ENCODE data around the gene FAM53A.

Gene FAM53A

DNA sequence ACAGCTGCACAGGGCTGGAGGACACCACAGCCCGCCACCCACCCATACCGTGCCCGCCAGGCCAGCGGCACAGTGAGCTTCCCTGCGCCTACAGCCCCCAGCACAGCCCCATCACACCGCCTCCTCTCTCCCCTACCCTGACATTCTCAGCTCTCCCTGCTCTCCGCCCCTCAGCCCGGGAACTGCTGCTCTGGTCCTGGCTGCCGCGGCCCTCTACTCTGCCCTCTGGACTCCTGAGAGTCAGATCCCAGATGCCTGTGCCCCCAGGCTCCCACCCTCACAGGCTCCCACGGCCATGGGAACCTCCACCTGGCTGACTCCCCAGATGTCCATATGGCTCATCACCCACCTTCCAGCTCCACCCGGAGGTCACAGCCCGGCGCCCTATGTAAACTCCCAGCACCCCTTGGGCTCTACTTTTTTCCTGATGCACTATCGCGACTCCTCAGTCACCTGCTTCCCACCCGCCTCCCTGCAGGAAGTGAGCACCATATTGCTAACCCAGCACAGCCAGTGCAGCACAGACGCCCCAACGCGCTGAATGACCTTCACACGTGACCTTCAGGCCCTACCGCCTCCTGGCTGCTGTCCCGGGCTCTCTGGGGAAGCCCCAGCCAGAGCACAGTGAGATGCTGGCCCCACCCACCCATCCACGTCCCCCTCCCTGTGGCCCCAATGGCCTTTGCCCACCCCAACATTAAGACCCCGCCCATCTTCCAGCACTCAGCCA, 23.0 kb downstream of the FAM53A start:
- no peak for DNase-seq (ENCODE audit: low read depth in 1 of 2, low spot score in 1 of 2)

DNA sequence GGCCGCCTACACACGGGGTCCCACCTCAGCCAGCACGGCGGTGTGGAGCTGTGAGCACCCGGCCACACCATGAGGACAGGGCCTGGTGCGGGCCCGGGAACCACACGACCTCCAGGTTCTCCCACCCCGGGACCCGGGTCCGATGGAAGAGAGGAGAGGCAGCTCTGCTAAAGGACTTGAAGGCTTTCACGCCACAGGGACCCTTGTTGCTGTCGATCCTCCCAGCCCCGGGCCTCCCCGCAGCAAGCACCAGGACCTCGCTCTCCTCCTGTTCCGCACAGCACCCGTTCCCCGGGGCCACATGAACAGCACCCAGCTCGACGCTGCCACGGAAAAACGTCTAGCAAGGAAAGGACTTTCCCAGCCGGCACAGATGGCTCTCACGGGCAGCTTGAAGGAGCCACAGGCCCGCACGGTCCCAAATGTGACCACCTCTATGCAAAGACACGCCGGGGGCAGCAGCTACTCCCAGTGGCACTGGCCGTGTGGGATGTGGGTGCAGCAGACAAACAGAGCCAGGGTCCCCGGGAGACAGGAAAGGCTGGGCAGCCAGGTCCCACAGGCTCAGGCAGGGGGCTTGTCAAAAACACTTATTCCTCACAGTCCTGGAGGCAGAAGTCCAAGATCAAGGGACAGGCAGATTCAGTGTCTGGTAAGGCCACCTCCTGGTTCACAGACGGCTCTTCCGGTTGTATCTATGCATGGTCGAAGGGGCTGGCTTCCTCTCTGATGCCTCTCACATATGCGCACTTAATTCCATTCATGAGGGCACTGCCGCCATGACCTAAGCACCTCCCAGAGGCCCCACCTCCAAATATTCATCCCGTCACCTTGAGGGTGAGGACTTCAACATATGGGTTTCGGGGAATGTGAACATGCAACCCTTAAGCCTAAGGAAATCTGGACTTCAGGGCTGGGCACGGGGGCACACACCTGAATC, 24.7 kb downstream of the FAM53A start:
- DNase-seq (ENCODE audit: low read depth in 1 of 2, low spot score in 1 of 2), result no peak

DNA sequence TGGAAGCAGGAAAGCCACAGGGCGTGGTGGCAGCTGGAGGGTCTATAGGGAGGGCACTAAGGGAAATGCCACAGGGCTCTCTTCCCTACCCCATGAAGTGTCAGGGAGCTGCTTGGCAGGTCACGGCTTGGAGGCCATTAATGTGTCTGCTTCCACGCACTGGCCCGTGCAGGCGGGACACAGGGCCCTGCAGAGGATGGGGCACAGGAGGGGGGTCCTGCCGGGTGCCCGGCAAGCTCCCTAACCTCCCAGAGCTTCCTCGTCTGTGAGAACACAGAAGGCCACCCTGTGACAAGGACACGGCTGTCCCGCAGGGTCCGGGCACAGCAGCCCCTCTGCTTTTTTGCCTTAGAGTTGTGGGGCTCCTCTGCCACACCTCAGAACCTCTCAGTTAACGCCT, 25.5 kb downstream of the FAM53A start:
- DNase-seq (ENCODE audit: low read depth in 1 of 2, low spot score in 1 of 2), result no peak

DNA sequence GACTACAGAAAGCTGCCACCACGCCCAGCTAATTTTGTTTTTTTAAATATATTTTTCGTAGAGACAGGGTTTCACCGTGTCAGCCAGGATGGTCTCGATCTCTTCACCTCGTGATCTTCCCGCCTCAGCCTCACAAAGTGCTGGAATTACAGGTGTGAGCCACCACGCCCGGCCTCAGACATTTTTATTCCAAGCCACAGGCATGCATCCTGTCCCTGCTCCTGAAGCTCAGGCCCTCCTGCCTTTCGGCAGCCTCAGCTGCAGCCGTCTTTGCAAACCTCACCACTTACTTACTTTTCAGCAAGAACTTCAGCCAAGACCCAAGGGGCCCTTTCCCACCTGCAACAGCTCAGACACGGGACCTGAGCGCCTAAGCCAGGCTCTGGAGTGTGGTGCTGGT, 26.0 kb downstream of the FAM53A start:
- DNase-seq (ENCODE audit: low read depth in 1 of 2, low spot score in 1 of 2), result no peak

DNA sequence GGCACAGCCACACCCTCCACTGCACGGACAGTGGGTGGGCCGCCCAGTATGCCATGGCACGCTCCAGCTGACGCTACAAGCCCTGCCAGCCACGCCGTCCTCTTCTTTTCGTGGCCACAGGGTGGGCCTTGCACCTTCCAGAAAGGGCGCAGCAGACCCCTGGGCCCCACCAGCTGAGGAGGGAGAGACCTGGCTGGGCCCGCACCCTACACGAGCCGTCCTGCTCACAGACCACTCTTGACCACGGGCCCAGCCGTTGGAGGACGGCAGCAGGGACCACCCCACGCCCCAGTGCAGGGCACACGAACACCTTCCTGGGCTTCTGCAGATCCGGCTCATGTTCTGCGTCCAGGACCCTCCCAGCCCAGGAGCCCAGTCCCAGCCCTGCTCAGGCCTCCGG, 27.1 kb downstream of the FAM53A start:
- DNase-seq (ENCODE audit: low read depth in 1 of 2, low spot score in 1 of 2), result no peak

DNA sequence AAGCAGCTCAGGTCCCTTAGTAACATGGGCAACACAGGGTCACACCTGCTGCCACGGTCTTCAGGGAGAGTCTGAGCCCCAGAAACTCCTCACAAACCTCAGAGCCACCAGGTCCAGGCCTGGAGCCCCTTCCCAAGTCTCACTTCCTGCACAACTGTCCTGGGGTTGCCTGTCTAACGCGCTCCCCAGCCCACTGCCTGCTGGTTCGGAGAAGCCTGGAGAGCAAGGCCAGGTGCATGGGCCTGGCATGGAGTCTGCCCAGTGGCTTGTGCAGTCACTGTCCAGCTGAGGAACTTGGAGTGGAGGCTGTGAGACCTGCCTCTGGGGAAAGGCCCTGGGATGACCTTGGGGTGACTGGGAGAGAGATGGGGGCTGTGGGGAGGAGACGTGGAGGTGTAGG, 28.0 kb downstream of the FAM53A start:
- DNase-seq (ENCODE audit: low read depth in 1 of 2, low spot score in 1 of 2), result no peak

DNA sequence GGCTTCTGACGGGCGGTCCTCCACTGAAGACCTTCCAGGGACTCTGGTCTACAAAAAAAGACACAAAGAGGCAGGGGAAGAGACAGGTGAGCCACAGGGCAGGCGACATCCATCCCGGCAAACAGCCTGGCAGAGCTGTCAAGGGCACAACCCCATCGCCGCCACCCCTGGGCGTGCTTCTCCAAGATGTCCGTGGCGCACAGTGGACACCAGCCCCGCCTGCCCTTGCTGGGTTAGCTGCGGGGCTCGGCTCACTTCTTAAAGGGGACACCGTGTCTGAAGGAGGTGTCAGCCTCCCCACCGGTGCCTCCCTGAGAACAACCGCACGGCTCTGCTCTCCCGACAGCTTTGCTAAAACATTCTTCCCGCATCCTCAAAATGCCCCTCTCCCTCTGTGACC, 28.4 kb downstream of the FAM53A start:
- no peak for DNase-seq (ENCODE audit: low read depth in 1 of 2, low spot score in 1 of 2)

DNA sequence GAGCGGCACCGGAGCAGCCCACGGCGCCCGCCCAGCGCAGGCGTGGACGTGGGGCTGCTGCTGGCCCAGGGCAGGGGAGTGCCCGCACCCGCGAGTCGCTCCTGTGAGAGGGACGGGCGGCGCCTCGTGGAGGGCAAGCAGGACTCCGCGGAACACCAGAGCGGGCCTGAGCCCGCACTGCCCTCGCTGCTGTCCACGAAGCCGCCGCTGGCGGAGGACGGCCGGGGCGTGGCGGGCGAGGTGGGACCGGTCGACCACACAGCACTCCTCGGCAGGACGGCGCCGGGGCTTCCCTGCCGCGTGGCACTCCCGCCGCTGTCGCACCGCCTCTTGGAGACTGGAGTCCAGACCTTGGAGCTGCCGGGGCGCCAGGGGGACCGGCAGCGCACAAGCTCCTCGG, 29.0 kb downstream of the FAM53A start:
- no peak for DNase-seq (ENCODE audit: low read depth in 1 of 2, low spot score in 1 of 2)

DNA sequence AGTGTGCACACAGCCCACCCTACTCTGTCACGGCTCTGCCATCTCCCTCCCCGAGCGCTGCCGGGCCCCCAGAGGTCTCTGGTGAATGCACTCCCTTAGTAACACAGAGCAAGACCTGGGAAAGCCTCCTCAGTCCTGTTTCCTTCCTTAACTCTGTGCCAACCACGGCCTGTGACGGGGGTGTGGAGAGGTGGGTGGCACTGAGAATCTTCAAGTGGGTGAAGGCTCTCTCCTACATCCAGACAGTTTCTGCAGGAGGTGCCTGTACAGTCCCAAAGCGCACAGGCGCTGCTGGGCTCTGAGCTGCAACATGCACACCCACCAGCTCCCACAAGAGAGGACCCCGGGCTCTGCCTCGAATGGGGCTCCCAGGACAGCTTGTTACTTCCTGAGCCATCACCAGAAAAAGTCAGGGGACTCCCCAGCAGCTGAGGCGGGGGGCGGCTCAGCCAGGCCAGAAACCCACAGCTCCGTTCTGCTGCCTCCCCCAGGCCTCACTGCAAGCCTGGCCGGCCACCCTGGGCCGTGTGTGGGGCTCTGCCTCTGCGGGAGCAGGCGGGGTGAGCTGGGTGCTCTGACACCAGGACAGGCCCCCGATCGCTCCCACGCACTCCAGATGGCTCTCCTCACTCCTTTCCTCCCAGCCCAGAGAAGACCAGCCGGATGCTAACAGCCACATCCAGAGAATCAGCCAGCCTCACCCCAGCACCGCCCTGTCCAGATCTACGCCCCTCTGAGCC, 29.7 kb downstream of the FAM53A start:
- DNase-seq (ENCODE audit: low read depth in 1 of 2, low spot score in 1 of 2), result no peak

DNA sequence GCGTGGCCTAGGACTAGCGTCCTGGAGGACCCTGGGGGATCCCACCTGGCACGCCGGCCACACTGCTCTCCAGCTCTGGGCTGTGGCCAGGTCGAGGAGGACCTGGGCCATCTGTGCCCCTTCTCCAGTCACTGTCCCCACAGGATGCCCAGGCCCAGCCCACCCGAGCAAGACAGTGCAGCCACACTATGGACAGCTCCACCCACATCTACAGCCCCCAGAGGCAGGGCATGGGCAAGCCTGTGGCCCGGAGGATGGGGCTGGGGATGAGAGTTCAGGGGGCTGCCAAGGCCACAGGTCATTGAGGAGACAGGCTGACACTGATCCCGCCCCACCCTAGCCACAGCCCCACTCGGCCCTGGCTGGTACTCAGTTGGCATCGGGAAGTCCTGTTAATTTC, 30.3 kb downstream of the FAM53A start:
- no peak for DNase-seq (ENCODE audit: low read depth in 1 of 2, low spot score in 1 of 2)

DNA sequence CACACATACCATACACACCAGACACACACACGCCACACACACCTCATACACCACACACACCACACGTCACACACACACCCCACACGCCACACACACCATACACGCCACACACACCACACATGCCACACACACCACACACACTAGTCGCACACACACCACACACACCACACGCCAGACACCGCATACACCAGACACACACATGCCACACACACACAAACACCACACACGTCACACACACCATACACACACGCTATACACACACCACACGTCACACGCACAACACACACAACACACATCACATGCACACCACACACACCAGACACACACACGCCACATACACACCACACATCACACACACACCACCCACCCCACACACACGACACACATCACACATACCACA, 32.0 kb downstream of the FAM53A start:
- DNase-seq (ENCODE audit: low read depth in 1 of 2, low spot score in 1 of 2), result no peak

DNA sequence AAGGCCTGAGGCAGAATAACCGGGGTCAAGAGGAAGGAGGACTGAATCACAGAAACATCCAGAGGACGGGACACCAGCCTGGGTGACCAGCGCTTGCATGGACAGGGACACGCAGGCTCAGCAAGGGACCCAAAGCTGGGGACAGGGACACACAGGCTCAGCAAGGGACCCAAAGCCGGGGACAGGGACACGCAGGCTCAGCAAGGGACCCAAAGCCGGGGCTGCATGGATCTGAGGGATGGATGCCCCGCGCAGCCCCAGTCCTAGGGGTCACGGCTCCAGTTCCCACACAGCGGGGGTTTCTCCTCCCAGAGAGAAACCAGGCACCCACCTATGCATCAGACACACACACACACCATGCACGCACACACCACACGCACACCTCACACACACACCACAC, 32.5 kb downstream of the FAM53A start:
- no peak for DNase-seq (ENCODE audit: low read depth in 1 of 2, low spot score in 1 of 2)

DNA sequence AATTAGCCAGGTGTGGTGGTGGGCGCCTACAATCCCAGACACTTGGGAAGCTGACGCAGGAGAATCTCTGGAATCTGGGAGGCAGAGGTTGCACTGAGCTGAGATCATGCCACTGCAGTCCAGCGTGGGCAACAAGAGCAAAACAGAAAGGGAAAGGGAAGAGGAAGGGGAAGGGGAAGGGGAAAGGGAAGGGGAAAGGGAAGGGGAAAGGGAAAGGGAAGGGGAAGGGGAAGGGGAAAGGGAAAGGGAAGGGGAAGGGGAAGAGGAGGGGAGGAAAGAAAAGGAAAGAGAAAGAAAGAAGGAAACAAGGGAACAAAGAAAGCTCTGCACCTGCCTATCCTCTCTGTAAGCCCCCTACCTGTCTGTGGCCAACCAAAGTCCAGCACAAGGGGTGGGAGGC, 35.2 kb downstream of the FAM53A start:
- no peak for DNase-seq (ENCODE audit: low read depth in 1 of 2, low spot score in 1 of 2)

DNA sequence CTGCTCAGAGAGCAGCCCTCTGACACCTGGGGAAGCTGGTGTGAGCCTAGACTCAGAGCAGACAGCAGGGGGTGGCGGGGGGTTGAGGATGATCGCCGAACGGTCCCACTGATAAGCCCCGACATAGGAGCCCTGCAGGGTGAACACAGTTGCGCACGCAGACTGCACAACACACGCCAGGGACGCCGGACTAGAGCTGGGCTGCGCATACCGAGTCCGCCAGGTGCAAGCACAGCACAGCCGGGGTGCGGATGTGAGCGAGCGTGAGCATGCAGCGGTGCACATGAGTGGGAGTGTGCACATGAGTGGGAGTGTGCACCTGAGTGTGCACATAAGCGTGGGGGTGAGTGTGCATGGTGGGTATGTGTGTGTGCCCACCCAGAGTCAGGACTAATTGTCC, 36.7 kb downstream of the FAM53A start:
- no peak for DNase-seq (ENCODE audit: low read depth in 1 of 2, low spot score in 1 of 2)

DNA sequence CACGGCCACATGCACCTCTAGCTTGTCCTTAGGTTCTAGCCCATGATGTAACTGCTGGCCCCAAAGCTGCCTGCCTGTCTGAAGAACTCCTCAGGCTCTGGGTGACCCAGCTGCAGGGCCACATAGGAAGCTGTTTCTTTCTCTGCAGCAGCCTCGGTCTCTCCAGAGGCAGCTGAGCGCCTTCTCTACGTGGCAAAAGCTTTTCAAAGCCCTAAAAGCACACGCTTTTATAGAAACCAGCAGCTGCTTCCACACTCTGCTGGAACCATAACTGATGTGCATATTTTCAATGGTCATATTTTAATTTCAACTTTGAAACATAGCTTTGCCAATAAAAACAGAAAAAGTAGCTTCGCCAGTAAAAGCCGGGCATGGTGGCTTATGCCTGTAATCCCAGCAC, 37.4 kb downstream of the FAM53A start:
- DNase-seq (ENCODE audit: low read depth in 1 of 2, low spot score in 1 of 2), result no peak

DNA sequence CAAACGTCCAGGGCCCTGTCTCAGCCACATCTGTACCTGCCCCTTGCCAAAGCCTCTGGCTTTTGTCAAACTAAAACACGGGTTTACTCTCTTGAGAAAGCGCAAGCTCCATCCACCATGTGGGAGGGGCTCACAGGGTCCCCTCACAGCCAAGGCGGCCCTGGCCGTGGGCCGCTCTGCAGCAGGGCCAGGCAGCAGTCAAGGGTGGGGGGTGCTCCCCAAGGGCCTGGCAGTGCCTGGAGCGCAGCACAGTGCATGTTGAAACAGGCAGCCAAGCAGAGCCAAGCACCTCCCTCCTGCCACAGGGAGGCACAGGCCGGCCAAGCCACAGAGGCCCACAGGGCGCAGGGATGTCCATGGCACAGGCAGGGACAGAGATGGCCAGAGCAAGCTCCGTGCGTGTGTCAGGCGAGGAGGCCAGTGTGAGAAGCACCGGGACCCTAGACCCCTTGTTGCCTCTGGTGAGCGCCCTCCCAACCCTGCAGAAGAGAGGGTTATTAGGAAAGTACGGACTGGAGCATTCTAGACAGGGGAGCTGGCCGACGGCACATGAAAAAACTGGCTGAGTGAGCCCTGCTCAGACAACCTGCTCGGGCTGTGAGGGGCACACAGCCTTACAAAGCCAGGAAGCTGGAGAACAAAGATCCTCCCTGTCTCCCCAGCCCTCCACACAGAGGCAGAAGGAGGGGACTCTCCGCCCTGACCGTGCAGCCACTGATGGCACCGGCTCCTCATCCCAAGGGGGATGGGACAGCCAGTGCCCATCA, 39.0 kb downstream of the FAM53A start:
- no peak for DNase-seq (ENCODE audit: low read depth in 1 of 2, low spot score in 1 of 2)

DNA sequence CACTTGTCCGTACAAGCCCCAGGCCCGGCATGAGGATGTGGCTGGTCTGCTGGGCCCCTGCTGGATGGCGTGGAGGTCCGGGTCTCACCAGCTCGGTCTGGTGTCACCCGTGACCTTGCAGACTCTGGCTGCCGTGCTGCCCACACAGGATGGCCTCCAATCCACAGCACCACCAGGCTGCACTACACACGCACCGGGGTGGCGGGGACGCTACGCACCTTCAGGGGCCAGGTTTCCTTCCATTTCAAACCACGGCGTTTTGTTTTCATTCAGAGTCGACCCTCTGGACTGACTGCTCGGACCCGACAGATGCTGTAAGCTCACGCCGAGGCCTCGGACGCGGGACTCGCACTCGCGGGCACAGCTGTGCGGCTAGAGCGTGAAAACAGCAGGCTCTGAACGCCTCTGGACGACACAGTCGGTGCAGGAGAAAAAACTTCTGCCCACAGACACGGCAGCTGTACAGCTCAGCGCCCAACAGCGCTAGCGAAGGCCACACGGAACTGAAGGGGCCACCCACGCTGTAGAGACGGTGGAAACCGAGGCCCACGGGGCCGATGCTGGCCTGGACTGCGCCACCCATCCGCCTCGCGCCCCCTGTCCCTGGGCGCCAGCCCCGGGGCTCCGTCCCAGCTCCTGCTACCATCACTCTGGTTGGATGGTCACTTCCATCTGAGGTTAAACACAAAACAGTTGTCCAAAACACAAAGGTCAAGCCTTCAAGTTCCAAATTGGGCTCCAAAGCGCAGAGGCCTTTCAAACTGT, 40.0 kb downstream of the FAM53A start:
- DNase-seq (ENCODE audit: low read depth in 1 of 2, low spot score in 1 of 2), result no peak

DNA sequence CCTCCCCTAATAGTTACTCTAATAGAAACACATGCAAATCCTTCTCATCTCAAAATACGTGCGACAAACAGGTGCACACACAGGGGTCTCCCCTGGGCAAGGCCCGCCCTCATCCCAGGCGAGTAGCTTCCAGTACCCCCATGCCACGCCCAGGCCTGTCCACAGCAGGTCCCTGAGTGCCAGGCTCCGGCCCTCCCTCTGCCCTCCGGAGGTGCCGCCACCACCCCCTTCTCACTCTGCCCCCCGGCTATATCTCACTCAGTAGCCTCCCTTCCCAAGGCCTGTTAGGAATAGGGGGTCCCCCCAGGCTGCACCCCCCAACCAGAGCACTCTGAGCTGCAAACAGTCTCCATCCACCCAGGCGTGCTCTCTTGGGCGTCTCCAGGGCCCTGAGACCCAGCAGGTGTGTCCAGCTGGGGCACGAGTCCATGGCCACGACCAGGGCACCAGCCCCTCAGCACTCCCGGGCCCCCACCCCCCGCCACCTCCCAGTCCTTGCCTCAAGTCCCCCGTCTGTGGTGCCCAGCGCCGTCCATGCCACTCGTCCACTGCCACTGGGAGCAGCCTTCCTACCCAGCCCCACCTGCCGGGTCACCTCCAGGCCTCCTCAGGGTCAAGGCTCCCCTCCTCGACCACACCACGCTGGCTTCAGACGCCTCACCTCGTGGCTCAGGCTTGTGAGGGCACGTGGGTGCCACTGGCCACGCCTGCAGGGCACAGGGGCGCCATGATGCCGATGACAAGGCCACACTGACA, 41.7 kb downstream of the FAM53A start:
- no peak for DNase-seq (ENCODE audit: low read depth in 1 of 2, low spot score in 1 of 2)

DNA sequence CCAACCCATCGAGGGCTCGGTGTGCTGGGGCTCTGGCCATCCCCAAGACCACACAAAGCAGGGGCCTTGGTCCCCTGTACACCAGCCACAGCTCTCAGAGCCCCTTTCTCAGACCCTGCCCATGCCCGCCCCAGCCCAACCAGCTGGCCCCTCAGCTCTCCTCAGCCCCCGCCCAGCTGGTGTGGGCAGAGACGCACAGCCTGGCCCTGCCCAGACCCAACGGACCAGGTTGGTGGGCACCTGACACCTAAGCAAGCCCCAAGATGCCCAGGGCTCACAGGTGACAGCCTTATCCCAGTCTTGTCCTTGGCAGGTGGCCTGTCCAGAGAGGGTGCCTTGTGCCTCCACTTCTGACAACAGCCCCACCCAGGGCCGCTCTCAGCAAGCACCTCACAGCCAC, 42.4 kb downstream of the FAM53A start:
- no peak for DNase-seq (ENCODE audit: low read depth in 1 of 2, low spot score in 1 of 2)
